Adrenal gland (tissue), 5 donors: Measurements from ENCODE around the gene KCNS1.

ENCODE experiments used
- POLR2A ChIP-seq, 2 donors: fragments of 450-650 bp; IDR thresholded peaks; one replicate each; pipeline ENCODE4 v1.6.1; 2017; ENCODE audit warnings: antibody characterized with exemption in 2 of 2, mild to moderate bottlenecking in 2 of 2, moderate library complexity in 1 of 2
- TF ChIP-seq, protein P1 (sequence below), 6 experiments: fragments of 450-650 bp in 4 of 6; fragments of 200-600 bp in 2 of 6; sonication (generic) in 1 of 6; IDR thresholded peaks; 1 replicate in 5 of 6; 2 replicates in 1 of 6; pipeline versions ENCODE4 v1.5.1 to v1.8.0; 2016 to 2021; ENCODE audit warnings: antibody characterized with exemption in 6 of 6, mild to moderate bottlenecking in 2 of 6, moderate library complexity in 1 of 6
- donor health status: DM: no; HTN: no; CAD: no.

DNA sequence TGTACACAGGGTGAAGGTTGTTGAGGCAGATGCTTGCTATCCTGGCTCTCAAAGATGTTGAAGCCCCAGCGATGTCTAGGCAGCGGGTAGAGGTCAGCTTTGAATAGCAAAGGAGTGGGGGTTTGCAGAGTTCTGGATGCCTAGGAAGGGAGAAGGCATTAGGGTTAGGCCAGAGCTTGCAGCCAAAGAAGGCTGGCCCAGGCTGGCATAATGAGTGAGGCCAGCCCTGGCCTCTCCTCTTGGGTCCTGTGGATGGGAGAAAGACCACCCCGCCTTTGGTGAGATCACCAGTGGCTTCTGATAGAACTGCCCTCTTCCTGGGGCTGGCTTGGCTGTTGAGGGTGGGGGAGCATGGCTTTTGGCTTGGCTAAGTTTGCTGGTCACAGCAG lies 14.5 kb upstream of the KCNS1 start:
- TF ChIP-seq, protein P1, sequence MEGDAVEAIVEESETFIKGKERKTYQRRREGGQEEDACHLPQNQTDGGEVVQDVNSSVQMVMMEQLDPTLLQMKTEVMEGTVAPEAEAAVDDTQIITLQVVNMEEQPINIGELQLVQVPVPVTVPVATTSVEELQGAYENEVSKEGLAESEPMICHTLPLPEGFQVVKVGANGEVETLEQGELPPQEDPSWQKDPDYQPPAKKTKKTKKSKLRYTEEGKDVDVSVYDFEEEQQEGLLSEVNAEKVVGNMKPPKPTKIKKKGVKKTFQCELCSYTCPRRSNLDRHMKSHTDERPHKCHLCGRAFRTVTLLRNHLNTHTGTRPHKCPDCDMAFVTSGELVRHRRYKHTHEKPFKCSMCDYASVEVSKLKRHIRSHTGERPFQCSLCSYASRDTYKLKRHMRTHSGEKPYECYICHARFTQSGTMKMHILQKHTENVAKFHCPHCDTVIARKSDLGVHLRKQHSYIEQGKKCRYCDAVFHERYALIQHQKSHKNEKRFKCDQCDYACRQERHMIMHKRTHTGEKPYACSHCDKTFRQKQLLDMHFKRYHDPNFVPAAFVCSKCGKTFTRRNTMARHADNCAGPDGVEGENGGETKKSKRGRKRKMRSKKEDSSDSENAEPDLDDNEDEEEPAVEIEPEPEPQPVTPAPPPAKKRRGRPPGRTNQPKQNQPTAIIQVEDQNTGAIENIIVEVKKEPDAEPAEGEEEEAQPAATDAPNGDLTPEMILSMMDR (IDR thresholded peaks at IDR 0.05): no peak
- TF ChIP-seq POLR2A (IDR thresholded peaks at IDR 0.05): no peak
